Prostate gland (tissue), 2 donors: ENCODE results near the gene NPHS2. TPM values are rescaled to one million over a fixed set of nuclear protein-coding genes. Genes with fewer than 3 reads are reported as not detected.
"Not testable (repeated sequence)": the region's sequence is repeated elsewhere in the genome, so short reads cannot be mapped to it uniquely, and the experiment has no call there.

ENCODE experiments used
- DNase-seq: peaks from one replicate; pipeline ENCODE4 v3.0.0-alpha.2; 2019; ENCODE audit warnings: low spot score
- H3K27ac ChIP-seq, 2 donors: fragments of 200-600 bp; sonication (generic); 2 replicates each; pipeline ENCODE4 v1.5.1; 2017 to 2019
- H3K27me3 ChIP-seq: fragments of 200-600 bp; sonication (generic); replicated peaks from 2 replicates; pipeline ENCODE4 v1.5.1; 2019; ENCODE audit not compliant: insufficient read depth
- H3K36me3 ChIP-seq, 2 donors: fragments of 200-600 bp; sonication (generic); 1 replicate in 1 of 2; 2 replicates in 1 of 2; pipeline versions ENCODE4 v1.5.1 to v1.8.1; 2017 to 2019
- H3K4me1 ChIP-seq: fragments of 200-600 bp; sonication (generic); replicated peaks from 2 replicates; pipeline ENCODE4 v1.5.1; 2019
- H3K4me3 ChIP-seq, 2 donors: fragments of 200-600 bp; sonication (generic); 2 replicates each; pipeline ENCODE4 v1.5.1; 2017 to 2019
- H3K9me3 ChIP-seq: fragments of 200-600 bp; sonication (generic); 2 replicates; pipeline ENCODE4 v1.5.1; 2017
- POLR2A ChIP-seq: fragments of 450-650 bp; IDR thresholded peaks from one replicate; pipeline ENCODE4 v1.6.1; 2016; ENCODE audit warnings: antibody characterized with exemption, mild to moderate bottlenecking
- POLR2AphosphoS5 ChIP-seq: sonication (generic); formaldehyde crosslinking; IDR thresholded peaks from one replicate; pipeline ENCODE4 v1.6.1; 2017; ENCODE audit warnings: antibody characterized with exemption
- WGBS: methylation state at CpG from one replicate; pipeline ENCODE4 v1.1.5; 2018; 5-methylcytosine and 5-hydroxymethylcytosine counted together
- intact Hi-C: fragments of 100-400 bp; cut with DNase I; formaldehyde crosslinking; loops from one replicate; pipeline ENCODE4 v1.14.2; 2022
- total RNA-seq, 2 donors: library from RNA; depleted of rRNA; stranded (reverse); fragments of >200 nt; gene quantifications; one replicate each; pipeline ENCODE4 v1.1.0, GENCODE V29; 2016
- TF ChIP-seq, protein P1 (sequence below), 4 experiments: fragments of 200-600 bp in 2 of 4; fragments of 450-650 bp in 2 of 4; sonication (generic) in 2 of 4; IDR thresholded peaks; 1 replicate in 3 of 4; 2 replicates in 1 of 4; pipeline ENCODE4 v1.5.1; 2016 to 2019; ENCODE audit warnings: antibody characterized with exemption in 4 of 4, mild to moderate bottlenecking in 2 of 4, moderate library complexity in 2 of 4

Gene NPHS2
- total RNA-seq, 2 donors from 2014 or later, result not detected

DNA sequence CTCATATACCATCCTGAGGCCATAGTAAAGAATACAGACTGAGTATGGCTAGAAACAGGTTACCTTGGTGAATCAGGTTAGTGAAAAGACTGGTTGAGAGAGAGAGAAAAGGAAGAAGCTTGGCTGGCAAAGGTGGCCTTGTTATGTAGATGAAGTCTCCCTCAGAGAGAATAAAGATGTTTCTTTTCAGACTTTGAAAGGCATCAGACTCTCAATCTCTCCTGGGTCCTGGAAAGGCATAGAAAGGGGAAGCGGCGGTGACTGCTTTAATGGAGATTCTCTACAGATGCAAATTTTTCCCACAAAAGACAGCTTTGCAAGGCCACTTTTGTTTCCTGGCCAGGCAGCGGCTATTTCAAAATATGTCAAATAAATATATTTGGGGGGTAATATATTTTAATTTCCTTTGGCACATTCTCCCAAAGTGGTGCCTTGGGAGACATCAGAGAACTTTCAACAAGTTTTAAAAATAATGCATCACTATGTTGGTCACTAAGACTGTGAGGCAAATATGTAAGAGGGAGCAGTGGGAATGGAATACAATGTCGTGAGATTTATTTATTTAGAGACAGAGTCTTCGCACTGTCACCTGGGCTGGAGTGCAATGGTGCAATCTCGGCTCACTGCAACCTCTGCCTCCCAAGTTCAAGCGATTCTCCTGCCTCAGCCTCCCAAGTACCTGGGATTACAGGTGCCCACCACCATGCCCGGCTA lies 46.1 kb downstream of the NPHS2 start:
- TF ChIP-seq POLR2AphosphoS5 (no peak), POLR2A (no peak)
- TF ChIP-seq, protein P1, sequence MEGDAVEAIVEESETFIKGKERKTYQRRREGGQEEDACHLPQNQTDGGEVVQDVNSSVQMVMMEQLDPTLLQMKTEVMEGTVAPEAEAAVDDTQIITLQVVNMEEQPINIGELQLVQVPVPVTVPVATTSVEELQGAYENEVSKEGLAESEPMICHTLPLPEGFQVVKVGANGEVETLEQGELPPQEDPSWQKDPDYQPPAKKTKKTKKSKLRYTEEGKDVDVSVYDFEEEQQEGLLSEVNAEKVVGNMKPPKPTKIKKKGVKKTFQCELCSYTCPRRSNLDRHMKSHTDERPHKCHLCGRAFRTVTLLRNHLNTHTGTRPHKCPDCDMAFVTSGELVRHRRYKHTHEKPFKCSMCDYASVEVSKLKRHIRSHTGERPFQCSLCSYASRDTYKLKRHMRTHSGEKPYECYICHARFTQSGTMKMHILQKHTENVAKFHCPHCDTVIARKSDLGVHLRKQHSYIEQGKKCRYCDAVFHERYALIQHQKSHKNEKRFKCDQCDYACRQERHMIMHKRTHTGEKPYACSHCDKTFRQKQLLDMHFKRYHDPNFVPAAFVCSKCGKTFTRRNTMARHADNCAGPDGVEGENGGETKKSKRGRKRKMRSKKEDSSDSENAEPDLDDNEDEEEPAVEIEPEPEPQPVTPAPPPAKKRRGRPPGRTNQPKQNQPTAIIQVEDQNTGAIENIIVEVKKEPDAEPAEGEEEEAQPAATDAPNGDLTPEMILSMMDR (IDR thresholded peaks at IDR 0.05), result no peak
- Histone ChIP-seq H3K27me3 (no peaks in the 10 kb centered on the region), H3K4me3 (no peak overlapping the region), H3K9me3 (no peaks in the 10 kb centered on the region), H3K27ac (no peak overlapping the region), H3K36me3 (no peaks in the 10 kb centered on the region), H3K4me1 (no peaks in the 10 kb centered on the region)
- no peak for DNase-seq
- intact Hi-C loops, result no loop called here
- 78% methylated on average over 8 of the region's 8 CpGs for WGBS

- intact Hi-C loops, H3K27me3 ChIP-seq, H3K9me3 ChIP-seq, H3K27ac ChIP-seq, H3K36me3 ChIP-seq, DNase-seq, H3K4me3 ChIP-seq, H3K4me1 ChIP-seq: not testable (repeated sequence)
- WGBS, result 100% methylated on average over 1 of the region's 1 CpG
Measured at GRCh38 chr1:179518544-179518943, 57.2 kb downstream of the NPHS2 start.

DNA sequence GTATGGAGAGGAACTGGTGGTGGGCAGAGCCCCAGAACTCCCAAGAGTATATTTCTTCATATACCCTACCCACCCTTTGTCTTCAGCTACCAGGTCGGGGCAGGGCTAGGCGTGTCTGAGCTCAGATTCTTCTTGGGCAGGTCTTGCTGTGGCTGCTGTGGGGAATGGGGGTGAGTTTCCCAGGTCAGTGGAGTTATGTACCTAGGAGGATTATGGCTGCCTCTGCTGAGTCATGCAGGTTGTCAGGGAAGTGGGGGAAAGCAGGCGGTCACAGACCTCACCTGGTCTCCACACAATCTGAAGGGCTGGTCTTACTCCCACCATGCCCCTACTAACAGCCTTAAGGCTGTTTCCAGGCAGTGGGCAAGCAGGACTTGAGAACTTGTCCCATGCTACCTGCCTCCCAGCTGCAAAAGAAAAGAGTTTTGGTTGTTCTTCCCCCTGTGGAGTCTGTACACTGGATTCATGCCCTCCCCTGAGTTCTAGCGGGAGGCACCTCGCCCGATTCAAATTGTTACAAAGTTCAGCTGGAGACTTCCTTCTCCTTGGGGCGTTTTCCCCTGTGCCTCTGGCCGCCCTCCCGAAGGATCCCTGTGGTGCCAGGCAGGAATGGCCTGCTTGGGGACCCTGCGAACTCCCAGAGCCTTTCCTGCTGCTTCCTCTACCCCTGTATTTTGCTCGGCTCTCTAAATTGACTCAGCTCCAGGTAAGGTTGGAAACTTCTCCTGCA lies 58.6 kb downstream of the NPHS2 start:
- Histone ChIP-seq H3K4me3 (no peak overlapping the region), H3K36me3 (no peaks in the 10 kb centered on the region), H3K4me1 (no peaks in the 10 kb centered on the region), H3K27ac (no peak overlapping the region), H3K27me3 (no peaks in the 10 kb centered on the region), H3K9me3 (no peaks in the 10 kb centered on the region)
- DNase-seq, result no peak
- 71% methylated on average over 11 of the region's 11 CpGs for WGBS
- intact Hi-C loops, result no loop called here
- TF ChIP-seq, protein P1 (IDR thresholded peaks at IDR 0.05), result no peak

DNA sequence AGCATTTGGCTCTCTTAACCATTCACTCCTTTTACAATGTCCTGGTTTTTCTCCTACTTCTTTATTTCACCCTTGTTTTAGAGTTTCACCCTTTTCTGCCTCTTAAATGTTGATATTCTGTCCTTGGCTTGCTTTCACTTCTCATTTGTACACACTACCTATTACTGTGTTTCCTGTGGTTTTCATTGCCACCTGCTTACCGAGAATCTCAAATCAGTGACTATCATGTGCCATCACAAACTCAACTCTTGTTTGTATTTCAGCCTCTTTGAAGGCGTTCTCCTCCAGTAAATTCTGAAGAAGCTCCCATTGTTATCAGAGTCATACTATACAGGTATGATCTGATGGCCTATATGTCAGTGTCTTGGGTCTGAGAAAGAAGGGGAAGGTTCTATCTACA lies 65.7 kb downstream of the NPHS2 start:
- H3K36me3 ChIP-seq, result no peaks in the 10 kb centered on the region
- H3K4me3 ChIP-seq, result no peak overlapping the region
- DNase-seq, result no peak
- intact Hi-C loops, result no loop called here
- no peak for TF ChIP-seq POLR2AphosphoS5
- TF ChIP-seq POLR2A, result no peak
- TF ChIP-seq, protein P1 (IDR thresholded peaks at IDR 0.05), result no peak
- no peaks in the 10 kb centered on the region for H3K9me3 ChIP-seq
- H3K27ac ChIP-seq, result no peak overlapping the region
- no peaks in the 10 kb centered on the region for H3K27me3 ChIP-seq
- 35% methylated on average over 2 of the region's 2 CpGs for WGBS
- H3K4me1 ChIP-seq, result no peaks in the 10 kb centered on the region

DNA sequence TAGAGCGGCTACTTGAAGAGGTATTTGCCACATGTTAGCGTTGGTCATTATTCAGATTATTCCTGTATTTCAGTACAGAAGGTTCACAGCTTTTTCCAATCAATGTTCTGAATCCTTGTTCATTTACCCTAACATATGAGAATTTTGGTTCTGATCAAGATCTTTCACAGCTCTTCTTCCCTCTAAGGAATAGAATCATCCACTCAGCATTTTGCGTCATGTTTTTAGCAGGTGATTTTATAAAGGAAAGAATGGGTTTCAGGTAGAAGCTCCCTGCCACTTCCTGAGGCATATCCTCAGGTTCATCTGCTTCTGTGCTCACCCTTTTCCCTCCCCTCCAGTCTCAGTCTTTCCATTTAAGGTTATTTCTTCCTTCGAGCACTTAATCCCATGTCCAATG lies 66.4 kb downstream of the NPHS2 start:
- no peak overlapping the region for H3K4me3 ChIP-seq
- WGBS, result 90% methylated on average over 4 of the region's 4 CpGs
- no peaks in the 10 kb centered on the region for H3K27me3 ChIP-seq
- TF ChIP-seq, protein P1 (IDR thresholded peaks at IDR 0.05), result no peak
- TF ChIP-seq POLR2AphosphoS5, result no peak
- no peak for TF ChIP-seq POLR2A
- DNase-seq, result no peak
- no peaks in the 10 kb centered on the region for H3K9me3 ChIP-seq
- H3K27ac ChIP-seq, result no peak overlapping the region
- intact Hi-C loops, result no loop called here
- no peaks in the 10 kb centered on the region for H3K4me1 ChIP-seq
- no peaks in the 10 kb centered on the region for H3K36me3 ChIP-seq
